Neural cell (in vitro differentiated cells): ENCODE results near the gene AVL9.

Experiments used
- CTCF ChIP-seq: fragments of 450-650 bp; IDR thresholded peaks from 2 replicates; pipeline ENCODE4 v1.5.1; 2014; ENCODE audit warnings: antibody characterized with exemption, mild to moderate bottlenecking, moderate library complexity; ENCODE audit not compliant: poor library complexity, severe bottlenecking
- EZH2 ChIP-seq: fragments of 200-600, 300-800 bp; shearing (Covaris generic), sonication (generic); IDR thresholded peaks from 2 replicates; pipeline ENCODE4 v1.6.1; 2014; ENCODE audit warnings: antibody characterized with exemption, low read length, borderline replicate concordance, mild to moderate bottlenecking; ENCODE audit not compliant: insufficient read depth, poor library complexity, severe bottlenecking
- POLR2AphosphoS5 ChIP-seq: IDR thresholded peaks from 2 replicates; pipeline ENCODE4 v1.6.1; 2012
- REST ChIP-seq: IDR thresholded peaks from 2 replicates; pipeline ENCODE4 v1.6.1; 2012; ENCODE audit warnings: borderline replicate concordance

GRCh38 chr7:32588657-32589056 lies 93.4 kb downstream of the AVL9 start:
- no peak for TF ChIP-seq CTCF
- no peak for TF ChIP-seq POLR2AphosphoS5
- no peak for TF ChIP-seq REST
- no peak for TF ChIP-seq EZH2
